Measurements from ENCODE around the gene MINPP1. TPM values are rescaled to one million over a fixed set of nuclear protein-coding genes. Genes with fewer than 3 reads are reported as not detected.

Gene MINPP1
- total and polyA plus RNA-seq, 4 donors = 19.1 to 111 (median 24.6) TPM

DNA sequence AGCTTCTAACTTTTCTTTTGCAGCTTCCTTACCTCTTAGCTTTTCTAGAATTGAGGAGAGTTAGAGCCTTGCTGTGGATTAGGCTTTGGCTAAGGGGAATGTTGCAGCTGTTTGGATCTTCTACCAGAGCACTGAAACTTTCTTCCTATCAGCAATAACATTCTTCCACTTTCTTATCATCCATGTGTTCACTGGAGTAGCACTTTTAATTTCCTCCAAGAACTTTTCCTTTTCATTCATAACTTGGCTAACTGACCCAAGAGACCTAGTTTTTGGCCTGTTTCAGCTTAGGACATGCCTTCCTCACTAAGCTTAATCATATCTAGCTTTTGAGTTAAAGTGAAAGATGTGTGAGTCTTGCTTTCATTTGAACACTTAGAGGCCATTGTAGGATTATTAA lies 19.6 kb downstream of the MINPP1 start:
- Histone ChIP-seq H3K4me1 (ENCODE audit: control insufficient read depth in 4 of 4, insufficient read depth in 4 of 4, low read length in 3 of 4) (no peaks in the 10 kb centered on the region), H3K36me3 (ENCODE audit: control insufficient read depth in 4 of 4, insufficient read depth in 3 of 4, low read depth in 1 of 4, low read length in 3 of 4) (peaks cover 0 to 21% (median 12%) of the 10 kb centered on the region in 4 donors), H3K27ac (ENCODE audit: low read depth in 1 of 2, low read length in 2 of 2) (no peak overlapping the region), H3K4me3 (ENCODE audit: low read depth in 1 of 3, low read length in 3 of 3) (no peak overlapping the region), H3K9me3 (ENCODE audit: control insufficient read depth in 4 of 4, low read length in 3 of 4) (no peaks in the 10 kb centered on the region), H3K9ac (ENCODE audit: low read depth in 1 of 2, low read length in 2 of 2) (no peak overlapping the region), H3K27me3 (ENCODE audit: control insufficient read depth in 4 of 4, insufficient read depth in 4 of 4, low read length in 3 of 4) (no peaks in the 10 kb centered on the region)
- no peak for TF ChIP-seq FOXA2 (IDR thresholded peaks at IDR 0.05)
- TF ChIP-seq RXRA (IDR thresholded peaks at IDR 0.05) = no peak
- no peak for TF ChIP-seq NR2F2 (IDR thresholded peaks at IDR 0.05)
- no peak for TF ChIP-seq HNF4A (conservative IDR thresholded peaks at IDR 0.05)
- TF ChIP-seq, protein P1, sequence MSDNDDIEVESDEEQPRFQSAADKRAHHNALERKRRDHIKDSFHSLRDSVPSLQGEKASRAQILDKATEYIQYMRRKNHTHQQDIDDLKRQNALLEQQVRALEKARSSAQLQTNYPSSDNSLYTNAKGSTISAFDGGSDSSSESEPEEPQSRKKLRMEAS (IDR thresholded peaks at IDR 0.05) = no peak
- TF ChIP-seq, protein P2, sequence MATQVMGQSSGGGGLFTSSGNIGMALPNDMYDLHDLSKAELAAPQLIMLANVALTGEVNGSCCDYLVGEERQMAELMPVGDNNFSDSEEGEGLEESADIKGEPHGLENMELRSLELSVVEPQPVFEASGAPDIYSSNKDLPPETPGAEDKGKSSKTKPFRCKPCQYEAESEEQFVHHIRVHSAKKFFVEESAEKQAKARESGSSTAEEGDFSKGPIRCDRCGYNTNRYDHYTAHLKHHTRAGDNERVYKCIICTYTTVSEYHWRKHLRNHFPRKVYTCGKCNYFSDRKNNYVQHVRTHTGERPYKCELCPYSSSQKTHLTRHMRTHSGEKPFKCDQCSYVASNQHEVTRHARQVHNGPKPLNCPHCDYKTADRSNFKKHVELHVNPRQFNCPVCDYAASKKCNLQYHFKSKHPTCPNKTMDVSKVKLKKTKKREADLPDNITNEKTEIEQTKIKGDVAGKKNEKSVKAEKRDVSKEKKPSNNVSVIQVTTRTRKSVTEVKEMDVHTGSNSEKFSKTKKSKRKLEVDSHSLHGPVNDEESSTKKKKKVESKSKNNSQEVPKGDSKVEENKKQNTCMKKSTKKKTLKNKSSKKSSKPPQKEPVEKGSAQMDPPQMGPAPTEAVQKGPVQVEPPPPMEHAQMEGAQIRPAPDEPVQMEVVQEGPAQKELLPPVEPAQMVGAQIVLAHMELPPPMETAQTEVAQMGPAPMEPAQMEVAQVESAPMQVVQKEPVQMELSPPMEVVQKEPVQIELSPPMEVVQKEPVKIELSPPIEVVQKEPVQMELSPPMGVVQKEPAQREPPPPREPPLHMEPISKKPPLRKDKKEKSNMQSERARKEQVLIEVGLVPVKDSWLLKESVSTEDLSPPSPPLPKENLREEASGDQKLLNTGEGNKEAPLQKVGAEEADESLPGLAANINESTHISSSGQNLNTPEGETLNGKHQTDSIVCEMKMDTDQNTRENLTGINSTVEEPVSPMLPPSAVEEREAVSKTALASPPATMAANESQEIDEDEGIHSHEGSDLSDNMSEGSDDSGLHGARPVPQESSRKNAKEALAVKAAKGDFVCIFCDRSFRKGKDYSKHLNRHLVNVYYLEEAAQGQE (IDR thresholded peaks at IDR 0.05) = no peak
- TF ChIP-seq FOXA1 (IDR thresholded peaks at IDR 0.05) = no peak
- no peak for TF ChIP-seq HNF4G (IDR thresholded peaks at IDR 0.05)
- TF ChIP-seq, protein P3, sequence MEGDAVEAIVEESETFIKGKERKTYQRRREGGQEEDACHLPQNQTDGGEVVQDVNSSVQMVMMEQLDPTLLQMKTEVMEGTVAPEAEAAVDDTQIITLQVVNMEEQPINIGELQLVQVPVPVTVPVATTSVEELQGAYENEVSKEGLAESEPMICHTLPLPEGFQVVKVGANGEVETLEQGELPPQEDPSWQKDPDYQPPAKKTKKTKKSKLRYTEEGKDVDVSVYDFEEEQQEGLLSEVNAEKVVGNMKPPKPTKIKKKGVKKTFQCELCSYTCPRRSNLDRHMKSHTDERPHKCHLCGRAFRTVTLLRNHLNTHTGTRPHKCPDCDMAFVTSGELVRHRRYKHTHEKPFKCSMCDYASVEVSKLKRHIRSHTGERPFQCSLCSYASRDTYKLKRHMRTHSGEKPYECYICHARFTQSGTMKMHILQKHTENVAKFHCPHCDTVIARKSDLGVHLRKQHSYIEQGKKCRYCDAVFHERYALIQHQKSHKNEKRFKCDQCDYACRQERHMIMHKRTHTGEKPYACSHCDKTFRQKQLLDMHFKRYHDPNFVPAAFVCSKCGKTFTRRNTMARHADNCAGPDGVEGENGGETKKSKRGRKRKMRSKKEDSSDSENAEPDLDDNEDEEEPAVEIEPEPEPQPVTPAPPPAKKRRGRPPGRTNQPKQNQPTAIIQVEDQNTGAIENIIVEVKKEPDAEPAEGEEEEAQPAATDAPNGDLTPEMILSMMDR (IDR thresholded peaks at IDR 0.05; ENCODE audit: low read depth, low read length, missing input control) = no peak
- no peak for TF ChIP-seq SP1 (IDR thresholded peaks at IDR 0.05)
- TF ChIP-seq RAD21 (IDR thresholded peaks at IDR 0.05) = no peak
- TF ChIP-seq, protein P4, sequence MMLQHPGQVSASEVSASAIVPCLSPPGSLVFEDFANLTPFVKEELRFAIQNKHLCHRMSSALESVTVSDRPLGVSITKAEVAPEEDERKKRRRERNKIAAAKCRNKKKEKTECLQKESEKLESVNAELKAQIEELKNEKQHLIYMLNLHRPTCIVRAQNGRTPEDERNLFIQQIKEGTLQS (IDR thresholded peaks at IDR 0.05) = no peak
- TF ChIP-seq, protein P5, sequence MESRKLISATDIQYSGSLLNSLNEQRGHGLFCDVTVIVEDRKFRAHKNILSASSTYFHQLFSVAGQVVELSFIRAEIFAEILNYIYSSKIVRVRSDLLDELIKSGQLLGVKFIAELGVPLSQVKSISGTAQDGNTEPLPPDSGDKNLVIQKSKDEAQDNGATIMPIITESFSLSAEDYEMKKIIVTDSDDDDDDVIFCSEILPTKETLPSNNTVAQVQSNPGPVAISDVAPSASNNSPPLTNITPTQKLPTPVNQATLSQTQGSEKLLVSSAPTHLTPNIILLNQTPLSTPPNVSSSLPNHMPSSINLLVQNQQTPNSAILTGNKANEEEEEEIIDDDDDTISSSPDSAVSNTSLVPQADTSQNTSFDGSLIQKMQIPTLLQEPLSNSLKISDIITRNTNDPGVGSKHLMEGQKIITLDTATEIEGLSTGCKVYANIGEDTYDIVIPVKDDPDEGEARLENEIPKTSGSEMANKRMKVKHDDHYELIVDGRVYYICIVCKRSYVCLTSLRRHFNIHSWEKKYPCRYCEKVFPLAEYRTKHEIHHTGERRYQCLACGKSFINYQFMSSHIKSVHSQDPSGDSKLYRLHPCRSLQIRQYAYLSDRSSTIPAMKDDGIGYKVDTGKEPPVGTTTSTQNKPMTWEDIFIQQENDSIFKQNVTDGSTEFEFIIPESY (IDR thresholded peaks at IDR 0.05) = no peak
- TF ChIP-seq YY1 (IDR thresholded peaks at IDR 0.05) = no peak
- no peak for TF ChIP-seq TAF1 (conservative IDR thresholded peaks at IDR 0.05)
- no peak for TF ChIP-seq JUND (IDR thresholded peaks at IDR 0.05)
- TF ChIP-seq GABPA (IDR thresholded peaks at IDR 0.05 in 1 of 2, conservative IDR thresholded peaks at IDR 0.05 in 1 of 2) = no peak
- no peak for TF ChIP-seq EGR1 (IDR thresholded peaks at IDR 0.05; ENCODE audit: low read depth in 2 of 2)
- no peak for DNase-seq (ENCODE audit: low spot score)

Data from liver (tissue), 9 donors.